ENCODE data around the gene NTNG2. TPM values are rescaled to one million over a fixed set of nuclear protein-coding genes. Genes with fewer than 3 reads are reported as not detected.

NTNG2 gene
- total RNA-seq, 1 donor from 2014 or later = 2.5 TPM

DNA sequence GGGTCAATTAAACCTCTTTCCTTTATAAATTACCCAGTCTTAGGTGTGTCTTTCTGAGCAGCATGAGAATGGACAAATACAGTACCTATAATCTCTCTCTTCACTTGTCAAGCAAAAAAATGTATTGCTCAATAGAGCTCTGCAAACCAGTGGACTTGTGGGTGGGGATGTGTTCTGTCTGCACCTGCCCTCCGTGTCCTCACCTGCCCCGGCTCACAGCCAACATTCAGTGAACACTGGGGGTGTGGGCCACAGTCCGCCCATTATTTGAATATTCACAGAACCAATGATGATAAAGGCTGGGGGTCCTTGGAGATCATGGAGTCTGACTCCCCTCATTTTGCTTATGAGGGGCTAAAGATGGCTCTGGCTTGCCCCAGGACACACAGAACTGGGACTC lies 45.3 kb upstream of the NTNG2 start:
- no peak for DNase-seq (ENCODE audit: low read depth)
- Mint-ChIP-seq H3K4me1 (ENCODE audit: low read depth, unreplicated experiment) (no peaks in the 10 kb centered on the region), H3K27me3 (ENCODE audit: low read depth, unreplicated experiment) (peaks cover 67% of the 10 kb centered on the region), H3K9me3 (ENCODE audit: unreplicated experiment) (peaks cover 3% of the 10 kb centered on the region), H3K4me3 (ENCODE audit: unreplicated experiment) (no peak overlapping the region), H3K27ac (ENCODE audit: unreplicated experiment) (no peak overlapping the region), H3K36me3 (ENCODE audit: low read depth, unreplicated experiment) (no peaks in the 10 kb centered on the region)
- Histone ChIP-seq H3K79me2 (ENCODE audit: insufficient read depth, low read length) (no peaks in the 10 kb centered on the region), H2AFZ (ENCODE audit: low read depth, low read length) (no peak overlapping the region), H4K20me1 (ENCODE audit: insufficient read depth, low read length) (no peaks in the 10 kb centered on the region), H3K4me1 (ENCODE audit: insufficient read depth, low read length) (no peaks in the 10 kb centered on the region), H3K27me3 (ENCODE audit: insufficient read depth, low read length) (peaks cover 48% of the 10 kb centered on the region), H3K36me3 (ENCODE audit: insufficient read depth, low read length) (no peaks in the 10 kb centered on the region), H3K9me3 (ENCODE audit: insufficient read depth, low read depth, low read length) (no peaks in the 10 kb centered on the region), H3K9ac (ENCODE audit: low read length) (no peak overlapping the region), H3K4me3 (ENCODE audit: insufficient read depth, low read depth, low read length) (no peak overlapping the region), H3K4me2 (ENCODE audit: low read length) (no peak overlapping the region), H3K27ac (ENCODE audit: low read depth, low read length) (no peak overlapping the region)
- FAIRE-seq = no peak
- TF ChIP-seq EZH2 (IDR thresholded peaks at IDR 0.05; ENCODE audit: insufficient read depth, low read length) (no peak), CTCF (IDR thresholded peaks at IDR 0.05; ENCODE audit: insufficient read depth, low read depth, low read length) (no peak)

DNA sequence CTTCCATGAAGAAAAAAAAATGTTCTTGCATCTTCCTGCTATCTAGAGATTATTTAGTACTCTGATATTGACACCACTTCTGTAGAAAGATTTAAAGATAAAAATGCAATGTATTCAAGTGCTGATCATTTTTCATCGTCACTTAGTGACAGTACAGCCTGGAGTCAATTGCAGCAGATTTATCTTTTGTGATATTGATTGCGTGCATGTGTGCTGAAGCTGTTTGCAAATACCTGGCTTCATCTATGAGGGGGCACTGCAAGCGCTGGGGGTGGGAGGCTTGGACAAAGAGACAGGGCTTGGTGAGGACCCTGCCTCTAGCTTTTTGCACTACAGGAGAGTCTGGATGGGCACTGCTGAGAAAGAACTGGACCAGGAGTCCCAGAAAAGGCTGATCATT lies 44.2 kb upstream of the NTNG2 start:
- no peaks in the 10 kb centered on the region for H3K36me3 Mint-ChIP-seq (ENCODE audit: low read depth, unreplicated experiment)
- Histone ChIP-seq H4K20me1 (ENCODE audit: insufficient read depth, low read length) (no peaks in the 10 kb centered on the region), H2AFZ (ENCODE audit: low read depth, low read length) (no peak overlapping the region), H3K79me2 (ENCODE audit: insufficient read depth, low read length) (no peaks in the 10 kb centered on the region), H3K4me3 (ENCODE audit: insufficient read depth, low read depth, low read length) (no peak overlapping the region), H3K9ac (ENCODE audit: low read length) (no peak overlapping the region), H3K36me3 (ENCODE audit: insufficient read depth, low read length) (no peaks in the 10 kb centered on the region), H3K4me1 (ENCODE audit: insufficient read depth, low read length) (no peaks in the 10 kb centered on the region), H3K27ac (ENCODE audit: low read depth, low read length) (no peak overlapping the region), H3K9me3 (ENCODE audit: insufficient read depth, low read depth, low read length) (no peaks in the 10 kb centered on the region), H3K27me3 (ENCODE audit: insufficient read depth, low read length) (peaks cover 58% of the 10 kb centered on the region), H3K4me2 (ENCODE audit: low read length) (no peak overlapping the region)
- H3K4me3 Mint-ChIP-seq (ENCODE audit: unreplicated experiment) = no peak overlapping the region
- no peak for DNase-seq (ENCODE audit: low read depth)
- TF ChIP-seq CTCF (IDR thresholded peaks at IDR 0.05; ENCODE audit: insufficient read depth, low read depth, low read length) = no peak
- TF ChIP-seq EZH2 (IDR thresholded peaks at IDR 0.05; ENCODE audit: insufficient read depth, low read length) = no peak
- H3K27ac Mint-ChIP-seq (ENCODE audit: unreplicated experiment) = no peak overlapping the region
- H3K27me3 Mint-ChIP-seq (ENCODE audit: low read depth, unreplicated experiment) = peaks cover 65% of the 10 kb centered on the region
- no peak for FAIRE-seq
- H3K4me1 Mint-ChIP-seq (ENCODE audit: low read depth, unreplicated experiment) = no peaks in the 10 kb centered on the region
- peaks cover 3% of the 10 kb centered on the region for H3K9me3 Mint-ChIP-seq (ENCODE audit: unreplicated experiment)

- no peak for DNase-seq (ENCODE audit: low read depth)
- Histone ChIP-seq H3K27ac (ENCODE audit: low read depth, low read length) (no peak overlapping the region), H2AFZ (ENCODE audit: low read depth, low read length) (no peak overlapping the region), H3K4me2 (ENCODE audit: low read length) (no peak overlapping the region), H3K9me3 (ENCODE audit: insufficient read depth, low read depth, low read length) (no peaks in the 10 kb centered on the region), H4K20me1 (ENCODE audit: insufficient read depth, low read length) (no peaks in the 10 kb centered on the region), H3K27me3 (ENCODE audit: insufficient read depth, low read length) (peaks cover 82% of the 10 kb centered on the region), H3K4me1 (ENCODE audit: insufficient read depth, low read length) (no peaks in the 10 kb centered on the region), H3K36me3 (ENCODE audit: insufficient read depth, low read length) (no peaks in the 10 kb centered on the region), H3K4me3 (ENCODE audit: insufficient read depth, low read depth, low read length) (no peak overlapping the region), H3K79me2 (ENCODE audit: insufficient read depth, low read length) (no peaks in the 10 kb centered on the region), H3K9ac (ENCODE audit: low read length) (no peak overlapping the region)
- peaks cover 80% of the 10 kb centered on the region for H3K27me3 Mint-ChIP-seq (ENCODE audit: low read depth, unreplicated experiment)
- H3K36me3 Mint-ChIP-seq (ENCODE audit: low read depth, unreplicated experiment) = no peaks in the 10 kb centered on the region
- no peak overlapping the region for H3K4me3 Mint-ChIP-seq (ENCODE audit: unreplicated experiment)
- peaks cover 3% of the 10 kb centered on the region for H3K9me3 Mint-ChIP-seq (ENCODE audit: unreplicated experiment)
- no peak for FAIRE-seq
- TF ChIP-seq CTCF (IDR thresholded peaks at IDR 0.05; ENCODE audit: insufficient read depth, low read depth, low read length) = no peak
- TF ChIP-seq EZH2 (IDR thresholded peaks at IDR 0.05; ENCODE audit: insufficient read depth, low read length) = no peak
- H3K4me1 Mint-ChIP-seq (ENCODE audit: low read depth, unreplicated experiment) = no peaks in the 10 kb centered on the region
- no peak overlapping the region for H3K27ac Mint-ChIP-seq (ENCODE audit: unreplicated experiment)
Measured at GRCh38 chr9:132121021-132121420, 40.8 kb upstream of the NTNG2 start.
